HepG2 (cell line): ENCODE results near the gene PMIS2. TPM values are rescaled to one million over a fixed set of nuclear protein-coding genes. Genes with fewer than 3 reads are reported as not detected.

Experiments used
- ELF4 ChIP-seq: sonication (generic); formaldehyde crosslinking; IDR thresholded peaks from 2 replicates; pipeline ENCODE4 v1.5.0; 2020; ENCODE audit warnings: missing genetic modification reagents, mild to moderate bottlenecking, moderate library complexity, borderline replicate concordance
- ERF ChIP-seq: IDR thresholded peaks from 2 replicates; pipeline ENCODE4 v1.6.1; 2018; ENCODE audit warnings: missing biosample characterization, missing genetic modification reagents
- GABPB1 ChIP-seq: IDR thresholded peaks from 2 replicates; pipeline ENCODE4 v1.6.1; 2016; ENCODE audit warnings: mild to moderate bottlenecking, missing genetic modification reagents, moderate library complexity, missing compliant biosample characterization
- IRF2 ChIP-seq: IDR thresholded peaks from 2 replicates; pipeline ENCODE4 v1.6.1; 2018; ENCODE audit warnings: missing genetic modification reagents, missing compliant biosample characterization
- MBNL3 ChIP-seq: fragments of 250-450 bp; sonication (Bioruptor Pico); conservative IDR thresholded peaks from 2 replicates; pipeline ENCODE4 v1.8.0; 2022; ENCODE audit warnings: mild to moderate bottlenecking, inconsistent platforms
- MED1 ChIP-seq: sonication (generic); formaldehyde crosslinking; IDR thresholded peaks from 2 replicates; pipeline ENCODE4 v1.4.0; 2020; ENCODE audit warnings: missing genetic modification reagents
- NR2F6 ChIP-seq, 2 experiments: IDR thresholded peaks; 2 replicates each; pipeline ENCODE4 v1.6.1; 2016; ENCODE audit warnings: antibody characterized with exemption in 1 of 2, mild to moderate bottlenecking in 1 of 2
- REPIN1 ChIP-seq: sonication (generic); formaldehyde crosslinking; IDR thresholded peaks from 2 replicates; pipeline ENCODE4 v1.8.0; 2022; ENCODE audit warnings: missing genetic modification reagents, low read depth, mild to moderate bottlenecking, borderline replicate concordance
- REST ChIP-seq, 2 experiments: IDR thresholded peaks; 2 replicates each; pipeline ENCODE4 v1.6.1; 2011 to 2012; ENCODE audit warnings: low read length in 2 of 2, borderline replicate concordance in 1 of 2, low read depth in 1 of 2, mild to moderate bottlenecking in 1 of 2, moderate library complexity in 1 of 2
- TEAD2 ChIP-seq: sonication (generic); formaldehyde crosslinking; IDR thresholded peaks from 2 replicates; pipeline ENCODE4 v1.9.0; 2021; ENCODE audit warnings: missing genetic modification reagents
- THAP8 ChIP-seq: sonication (generic); formaldehyde crosslinking; IDR thresholded peaks from 2 replicates; pipeline ENCODE4 v1.5.1; 2020; ENCODE audit warnings: missing genetic modification reagents, mild to moderate bottlenecking, borderline replicate concordance
- U2AF1 ChIP-seq: fragments of 200-400 bp; formaldehyde crosslinking; optimal IDR thresholded peaks from 2 replicates; pipeline ENCODE3; 2017; ENCODE audit warnings: mild to moderate bottlenecking, low read depth, low read length
- U2AF2 ChIP-seq: fragments of 200-400 bp; formaldehyde crosslinking; IDR thresholded peaks from 2 replicates; pipeline ENCODE4 v1.6.1; 2017; ENCODE audit warnings: low read depth, mild to moderate bottlenecking, low read length
- YEATS2 ChIP-seq: sonication (generic); formaldehyde crosslinking; IDR thresholded peaks from 2 replicates; pipeline ENCODE4 v1.4.0; 2020; ENCODE audit warnings: missing genetic modification reagents, borderline replicate concordance
- ZBTB21 ChIP-seq: sonication (generic); formaldehyde crosslinking; IDR thresholded peaks from 2 replicates; pipeline ENCODE4 v1.4.0; 2020; ENCODE audit warnings: missing genetic modification reagents
- ZFP91 ChIP-seq: sonication (generic); formaldehyde crosslinking; IDR thresholded peaks from 2 replicates; pipeline ENCODE4 v1.9.0; 2022; ENCODE audit warnings: missing genetic modification reagents, mild to moderate bottlenecking, borderline replicate concordance
- ZNF136 ChIP-seq: sonication (generic); formaldehyde crosslinking; IDR thresholded peaks from 2 replicates; pipeline ENCODE4 v1.8.1; 2022; ENCODE audit warnings: low read depth, mild to moderate bottlenecking, moderate library complexity, missing genetic modification reagents
- ZNF441 ChIP-seq: sonication (generic); formaldehyde crosslinking; IDR thresholded peaks from 2 replicates; pipeline ENCODE4 v1.7.0; 2021; ENCODE audit warnings: missing genetic modification reagents, borderline replicate concordance
- ZNF510 ChIP-seq: sonication (generic); formaldehyde crosslinking; IDR thresholded peaks from 2 replicates; pipeline ENCODE4 v1.4.0; 2020; ENCODE audit warnings: low read depth, mild to moderate bottlenecking, missing genetic modification reagents
- ZNF775 ChIP-seq: sonication (generic); formaldehyde crosslinking; IDR thresholded peaks from 2 replicates; pipeline ENCODE4 v1.4.0; 2020; ENCODE audit warnings: missing genetic modification reagents, mild to moderate bottlenecking, moderate library complexity, borderline replicate concordance
- ZUFSP ChIP-seq: sonication (generic); formaldehyde crosslinking; IDR thresholded peaks from 2 replicates; pipeline ENCODE4 v1.9.0; 2021; ENCODE audit warnings: missing genetic modification reagents, mild to moderate bottlenecking, borderline replicate concordance
- polyA plus RNA-seq, 8 experiments: library from polyadenylated mRNA; depleted of rRNA in 3 of 8; stranded (reverse) in 7 of 8; unstranded in 1 of 8; fragments of >200 nt; fragmentation: Illumina TruSeq in 4 of 8; extraction: Trizol in 4 of 8; gene quantifications; 2 replicates each; pipeline versions ENCODE4 v1.2.1 to v1.2.3, GENCODE V29; 2011 to 2016; ENCODE audit warnings: low read depth in 4 of 8, missing spikeins in 1 of 8, mixed read lengths in 1 of 8; ENCODE audit not compliant: insufficient read depth in 1 of 8
- total RNA-seq, 5 experiments: library from RNA; depleted of rRNA; stranded (reverse); fragments of >200 nt; fragmentation: Illumina TruSeq; extraction: Trizol; gene quantifications; 2 replicates each; pipeline ENCODE4 v1.2.3, GENCODE V29; 2016; ENCODE audit warnings: low read depth in 1 of 5

Gene PMIS2
- total and polyA plus RNA-seq, 2 of the 13 experiments (the other 11 are each of a cell fraction or from before 2014, with no cell fraction given), result not detected

- TF ChIP-seq REST (IDR thresholded peaks at IDR 0.05; ENCODE audit: borderline replicate concordance in 1 of 2, low read depth in 1 of 2, low read length in 2 of 2) (no peak), ERF (CRISPR knock-in tag) (peak; percentile 81), ZNF441 (CRISPR knock-in tag) (0 out of 2 replicates have a peak, but pooled peaks have one; percentile 39), ZNF775 (no peak), ZFP91 (CRISPR knock-in tag) (peak; percentile 48; the same call in 1 of the 2 replicates), U2AF1 (no peak), GABPB1 (CRISPR knock-in tag) (peak; percentile 87), ZUFSP (CRISPR knock-in tag) (no peak), ELF4 (no peak), TEAD2 (CRISPR knock-in tag) (no peak), THAP8 (CRISPR knock-in tag) (no peak), NR2F6 (IDR thresholded peaks at IDR 0.05) (no peak), NR2F6 (CRISPR knock-in tag; IDR thresholded peaks at IDR 0.05) (peak; percentile 46; the same call in 1 of the 2 replicates), U2AF2 (no peak), MED1 (peak; percentile 60; the same call in 1 of the 2 replicates), REPIN1 (CRISPR knock-in tag) (no peak; the same call in 1 of the 2 replicates), ZBTB21 (CRISPR knock-in tag) (peak; percentile 96), ZNF510 (CRISPR knock-in tag) (no peak; the same call in 1 of the 2 replicates), MBNL3 (CRISPR knock-in tag) (no peak), ZNF136 (no peak), YEATS2 (peak; percentile 94), IRF2 (CRISPR knock-in tag) (peak; percentile 86)
Measured at GRCh38 chr19:35612559-35613321, 26.8 kb downstream of the PMIS2 start, which contains the start of gene HAUS5 (continued).
